Transverse colon (tissue), 4 donors: ENCODE measurements around the gene SUGCT. TPM values are rescaled to one million over a fixed set of nuclear protein-coding genes. Genes with fewer than 3 reads are reported as not detected.

Source experiments
- DNase-seq: peaks from one replicate; pipeline ENCODE4 v3.0.0-alpha.2; 2019
- H3K27ac ChIP-seq, 4 donors: fragments of 200-600 bp; sonication (generic); 2 replicates each; pipeline ENCODE4 v1.5.1; 2016 to 2018; ENCODE audit warnings: inconsistent platforms in 4 of 4
- H3K27me3 ChIP-seq: fragments of 200-600 bp; sonication (generic); 2 replicates; pipeline ENCODE4 v1.5.1; 2017; ENCODE audit warnings: inconsistent platforms
- H3K36me3 ChIP-seq, 4 donors: fragments of 200-600 bp; sonication (generic); 2 replicates each; pipeline ENCODE4 v1.5.1; 2017 to 2019; ENCODE audit warnings: inconsistent platforms in 4 of 4
- H3K4me1 ChIP-seq, 4 donors: fragments of 200-600 bp; sonication (generic); 2 replicates each; pipeline ENCODE4 v1.5.1; 2017 to 2020; ENCODE audit warnings: inconsistent platforms in 4 of 4
- H3K4me3 ChIP-seq, 4 donors: fragments of 200-600 bp; sonication (generic); 1 replicate in 1 of 4; 2 replicates in 3 of 4; pipeline versions ENCODE4 v1.5.1 to v1.6.1; 2017 to 2019; ENCODE audit warnings: inconsistent platforms in 4 of 4
- H3K9me3 ChIP-seq, 2 donors: fragments of 200-600 bp; sonication (generic); 2 replicates each; pipeline ENCODE4 v1.5.1; 2017 to 2019; ENCODE audit warnings: inconsistent platforms in 2 of 2
- EP300 ChIP-seq: sonication (generic); formaldehyde crosslinking; IDR thresholded peaks from one replicate; pipeline ENCODE4 v1.6.1; 2017; ENCODE audit warnings: antibody characterized with exemption, low read depth
- POLR2A ChIP-seq: fragments of 450-650 bp; IDR thresholded peaks from one replicate; pipeline ENCODE4 v1.6.1; 2016; ENCODE audit warnings: antibody characterized with exemption, mild to moderate bottlenecking, moderate library complexity
- POLR2AphosphoS5 ChIP-seq, 3 donors: sonication (generic); formaldehyde crosslinking; IDR thresholded peaks; one replicate each; pipeline ENCODE4 v1.6.1; 2016; ENCODE audit warnings: antibody characterized with exemption in 3 of 3
- WGBS, 2 donors: methylation state at CpG; one replicate each; pipeline ENCODE4 v1.1.5; 2018; ENCODE audit warnings: low coverage in 1 of 2; 5-methylcytosine and 5-hydroxymethylcytosine counted together
- in situ Hi-C, 4 donors: fragments of 200-750 bp; cut with MboI; loops; one replicate each; pipeline versions ENCODE4 v1.15.0 to v1.15.1; 2017; ENCODE audit warnings: low sequenced_read_pairs in 3 of 4, low pct_ligation_motif_present in 1 of 4, low pct_unique_long_range_greater_than_20kb in 1 of 4
- intact Hi-C: fragments of 100-400 bp; cut with DNase I; formaldehyde crosslinking; loops from one replicate; pipeline ENCODE4 v1.15.1; 2023; ENCODE audit warnings: low total_unique reads
- total RNA-seq, 4 donors: library from RNA; depleted of rRNA; stranded (reverse); fragments of >200 nt; gene quantifications; one replicate each; pipeline ENCODE4 v1.1.0, GENCODE V29; 2016
- TF ChIP-seq, protein P1 (sequence below), 5 experiments: fragments of 200-600 bp in 3 of 5; fragments of 450-650 bp in 2 of 5; sonication (generic) in 3 of 5; IDR thresholded peaks; 1 replicate in 2 of 5; 2 replicates in 3 of 5; pipeline ENCODE4 v1.5.1; 2016 to 2017; ENCODE audit warnings: antibody characterized with exemption in 5 of 5, inconsistent platforms in 3 of 5, mild to moderate bottlenecking in 2 of 5, moderate library complexity in 1 of 5

The SUGCT gene
- total RNA-seq, 4 donors from 2014 or later = 2.6 to 44.5 (median 15.9) TPM

GRCh38 chr7:40374575-40374974, 239.8 kb downstream of the SUGCT start:
- 80 to 96% methylated on average over 2 of the region's 2 CpGs for WGBS, 2 donors

GRCh38 chr7:40380111-40380510, 245.3 kb downstream of the SUGCT start:
- intact Hi-C loops = no loop called here
- DNase-seq = no peak
- H3K9me3 ChIP-seq = no peaks in the 10 kb centered on the region
- H3K27me3 ChIP-seq = no peaks in the 10 kb centered on the region
- 84 to 97% methylated on average over 4 of the region's 4 CpGs for WGBS, 2 donors
- in situ Hi-C loops = no loop called here
- no peak overlapping the region for H3K4me3 ChIP-seq
- no peaks in the 10 kb centered on the region for H3K4me1 ChIP-seq
- TF ChIP-seq, protein P1, sequence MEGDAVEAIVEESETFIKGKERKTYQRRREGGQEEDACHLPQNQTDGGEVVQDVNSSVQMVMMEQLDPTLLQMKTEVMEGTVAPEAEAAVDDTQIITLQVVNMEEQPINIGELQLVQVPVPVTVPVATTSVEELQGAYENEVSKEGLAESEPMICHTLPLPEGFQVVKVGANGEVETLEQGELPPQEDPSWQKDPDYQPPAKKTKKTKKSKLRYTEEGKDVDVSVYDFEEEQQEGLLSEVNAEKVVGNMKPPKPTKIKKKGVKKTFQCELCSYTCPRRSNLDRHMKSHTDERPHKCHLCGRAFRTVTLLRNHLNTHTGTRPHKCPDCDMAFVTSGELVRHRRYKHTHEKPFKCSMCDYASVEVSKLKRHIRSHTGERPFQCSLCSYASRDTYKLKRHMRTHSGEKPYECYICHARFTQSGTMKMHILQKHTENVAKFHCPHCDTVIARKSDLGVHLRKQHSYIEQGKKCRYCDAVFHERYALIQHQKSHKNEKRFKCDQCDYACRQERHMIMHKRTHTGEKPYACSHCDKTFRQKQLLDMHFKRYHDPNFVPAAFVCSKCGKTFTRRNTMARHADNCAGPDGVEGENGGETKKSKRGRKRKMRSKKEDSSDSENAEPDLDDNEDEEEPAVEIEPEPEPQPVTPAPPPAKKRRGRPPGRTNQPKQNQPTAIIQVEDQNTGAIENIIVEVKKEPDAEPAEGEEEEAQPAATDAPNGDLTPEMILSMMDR (IDR thresholded peaks at IDR 0.05) = no peak
- TF ChIP-seq POLR2A (no peak), POLR2AphosphoS5 (IDR thresholded peaks at IDR 0.05) (no peak), EP300 (no peak)
- H3K36me3 ChIP-seq = no peaks in the 10 kb centered on the region
- no peak overlapping the region for H3K27ac ChIP-seq

More at GRCh38 chr7:40374575-40374974, 239.8 kb downstream of the SUGCT start:
- DNase-seq = no peak
- in situ Hi-C loops = no loop called here
- Histone ChIP-seq H3K4me1 (no peaks in the 10 kb centered on the region), H3K27ac (no peak overlapping the region), H3K27me3 (no peaks in the 10 kb centered on the region), H3K9me3 (no peaks in the 10 kb centered on the region), H3K4me3 (no peak overlapping the region), H3K36me3 (no peaks in the 10 kb centered on the region)
- intact Hi-C loops = no loop called here
- TF ChIP-seq, protein P1 (IDR thresholded peaks at IDR 0.05) = no peak
- no peak for TF ChIP-seq POLR2AphosphoS5 (IDR thresholded peaks at IDR 0.05)
- no peak for TF ChIP-seq EP300
- TF ChIP-seq POLR2A = no peak

- DNase-seq = no peak
- in situ Hi-C loops = no loop called here
- 83 to 90% methylated on average over 1 of the region's 1 CpG for WGBS, 2 donors
- Histone ChIP-seq H3K27me3 (no peaks in the 10 kb centered on the region), H3K4me3 (no peak overlapping the region), H3K36me3 (no peaks in the 10 kb centered on the region), H3K9me3 (no peaks in the 10 kb centered on the region), H3K27ac (no peak overlapping the region), H3K4me1 (no peaks in the 10 kb centered on the region)
- intact Hi-C loops = no loop called here
- TF ChIP-seq POLR2A = no peak
- no peak for TF ChIP-seq POLR2AphosphoS5 (IDR thresholded peaks at IDR 0.05)
- TF ChIP-seq EP300 = no peak
- TF ChIP-seq, protein P1 (IDR thresholded peaks at IDR 0.05) = no peak
These were observed 247.3 kb downstream of the SUGCT start for GRCh38 chr7:40382145-40382544.

DNA sequence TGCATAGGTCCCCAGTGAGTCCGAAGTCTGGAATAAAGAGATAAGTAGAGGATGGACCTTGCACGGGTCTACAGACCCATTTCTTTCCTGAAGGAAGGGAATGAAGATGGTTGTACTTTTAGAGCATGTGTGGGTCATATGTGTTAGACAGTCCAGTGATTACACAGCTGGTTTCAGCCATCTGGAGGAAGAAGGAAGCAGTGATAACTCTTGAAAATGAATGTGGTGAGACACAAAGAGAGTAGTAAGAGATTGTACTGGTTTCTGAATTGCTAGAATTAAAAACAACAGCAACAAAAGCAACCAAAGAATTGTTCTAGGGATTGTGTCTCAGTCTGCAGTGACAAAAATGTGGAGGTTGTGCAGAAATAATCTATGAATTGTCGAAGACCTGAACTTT, 258.9 kb downstream of the SUGCT start:
- DNase-seq = no peak
- H3K9me3 ChIP-seq = no peaks in the 10 kb centered on the region
- TF ChIP-seq POLR2A = no peak
- no peak for TF ChIP-seq POLR2AphosphoS5 (IDR thresholded peaks at IDR 0.05)
- TF ChIP-seq, protein P1 (IDR thresholded peaks at IDR 0.05) = no peak
- no peak for TF ChIP-seq EP300
- no peak overlapping the region for H3K4me3 ChIP-seq
- WGBS, 2 donors = 72 to 73% methylated on average over 3 of the region's 3 CpGs
- intact Hi-C loops (no loop called here), in situ Hi-C loops (no loop called here)
- no peaks in the 10 kb centered on the region for H3K36me3 ChIP-seq
- no peak overlapping the region for H3K27ac ChIP-seq
- no peaks in the 10 kb centered on the region for H3K4me1 ChIP-seq
- H3K27me3 ChIP-seq = no peaks in the 10 kb centered on the region
